MM.1S (cell line): Measurements from ENCODE around the gene DPP9.

Experiments used
- DNase-seq: peaks from one replicate; pipeline ENCODE4 v3.0.0-alpha.2; 2015
- H2AFZ ChIP-seq: fragments of 300-600 bp; sonication (generic); 2 replicates; pipeline ENCODE4 v1.6.0; 2016; ENCODE audit warnings: antibody characterized with exemption, low read length
- H3F3A ChIP-seq: fragments of 300-600 bp; sonication (generic); 2 replicates; pipeline ENCODE4 v1.6.1; 2016; ENCODE audit warnings: mild to moderate bottlenecking, antibody characterized with exemption, low read length, moderate library complexity, mixed read lengths; ENCODE audit not compliant: insufficient read depth
- H3K27ac ChIP-seq: fragments of 300-600 bp; sonication (generic); 2 replicates; pipeline ENCODE4 v1.5.1; 2016; ENCODE audit warnings: mild to moderate bottlenecking, low read length
- H3K27me3 ChIP-seq: fragments of 300-600 bp; sonication (generic); replicated peaks from 2 replicates; pipeline ENCODE4 v1.6.0; 2016; ENCODE audit warnings: low read length; ENCODE audit not compliant: insufficient read depth
- H3K36me3 ChIP-seq: fragments of 300-600 bp; sonication (generic); replicated peaks from 2 replicates; pipeline ENCODE4 v1.6.1; 2016; ENCODE audit warnings: mild to moderate bottlenecking, low read length, mixed read lengths; ENCODE audit not compliant: insufficient read depth
- H3K4me1 ChIP-seq: fragments of 300-600 bp; sonication (generic); 2 replicates; pipeline ENCODE4 v1.6.1; 2016; ENCODE audit warnings: low read length, mixed read lengths
- H3K4me2 ChIP-seq: fragments of 300-600 bp; sonication (generic); 2 replicates; pipeline ENCODE4 v1.6.0; 2016; ENCODE audit warnings: low read depth, low read length
- H3K4me3 ChIP-seq: fragments of 300-600 bp; sonication (generic); 2 replicates; pipeline ENCODE4 v1.5.1; 2016; ENCODE audit warnings: low read length, mixed read lengths
- H3K79me2 ChIP-seq: fragments of 300-600 bp; sonication (generic); 2 replicates; pipeline ENCODE4 v1.6.1; 2016; ENCODE audit warnings: mixed run types, low read length, mixed read lengths
- H3K9ac ChIP-seq: fragments of 300-600 bp; sonication (generic); 2 replicates; pipeline ENCODE4 v1.6.1; 2016; ENCODE audit warnings: low read length, mixed read lengths
- H3K9me2 ChIP-seq: fragments of 300-600 bp; sonication (generic); replicated peaks from 2 replicates; pipeline ENCODE4 v1.6.1; 2016; ENCODE audit warnings: mild to moderate bottlenecking, low read length, mixed read lengths; ENCODE audit not compliant: insufficient read depth
- H3K9me3 ChIP-seq: fragments of 300-600 bp; sonication (generic); replicated peaks from 2 replicates; pipeline ENCODE4 v1.6.1; 2016; ENCODE audit warnings: mild to moderate bottlenecking, low read length, mixed read lengths; ENCODE audit not compliant: insufficient read depth
- H4K20me1 ChIP-seq: fragments of 300-600 bp; sonication (generic); 2 replicates; pipeline ENCODE4 v1.6.1; 2016; ENCODE audit warnings: mild to moderate bottlenecking, low read length, moderate library complexity, mixed read lengths; ENCODE audit not compliant: insufficient read depth
- CTCF ChIP-seq: fragments of 300-600 bp; sonication (generic); IDR thresholded peaks from 2 replicates; pipeline ENCODE4 v1.5.1; 2016; ENCODE audit warnings: antibody characterized with exemption, low read length, mixed read lengths
- EZH2 ChIP-seq: fragments of 300-600 bp; sonication (generic); optimal IDR thresholded peaks from 2 replicates; pipeline ENCODE3; 2017; ENCODE audit warnings: low read depth, mild to moderate bottlenecking, antibody characterized with exemption, low read length, mixed read lengths
- EZH2phosphoT487 ChIP-seq: fragments of 300-600 bp; sonication (generic); IDR thresholded peaks from 2 replicates; pipeline ENCODE4 v1.6.1; 2018; ENCODE audit warnings: antibody characterized with exemption, low read length

The DPP9 gene

GRCh38 chr19:4697304-4697703 lies 26.3 kb downstream of the DPP9 start:
- DNase-seq = no peak
- H2AFZ ChIP-seq = no peak overlapping the region
- no peaks in the 10 kb centered on the region for H4K20me1 ChIP-seq
- no peak overlapping the region for H3K4me2 ChIP-seq
- H3K36me3 ChIP-seq = 0 out of 2 replicates have a peak, but pooled peaks cover 2% of the 10 kb centered on the region
- no peaks in the 10 kb centered on the region for H3K79me2 ChIP-seq
- no peaks in the 10 kb centered on the region for H3K4me1 ChIP-seq
- no peak for TF ChIP-seq CTCF
- no peak for TF ChIP-seq EZH2phosphoT487
- TF ChIP-seq EZH2 = no peak
- no peak overlapping the region for H3K27ac ChIP-seq
- H3K9me2 ChIP-seq = no peaks in the 10 kb centered on the region
- no peaks in the 10 kb centered on the region for H3K27me3 ChIP-seq
- H3K4me3 ChIP-seq = no peak overlapping the region
- H3K9me3 ChIP-seq = no peaks in the 10 kb centered on the region
- H3K9ac ChIP-seq = no peak overlapping the region
- H3F3A ChIP-seq = no peaks in the 10 kb centered on the region

GRCh38 chr19:4695224-4695731 lies 28.4 kb downstream of the DPP9 start:
- no peaks in the 10 kb centered on the region for H3K79me2 ChIP-seq
- H3K27ac ChIP-seq = no peak overlapping the region
- no peaks in the 10 kb centered on the region for H3K27me3 ChIP-seq
- no peaks in the 10 kb centered on the region for H4K20me1 ChIP-seq
- no peak overlapping the region for H2AFZ ChIP-seq
- H3F3A ChIP-seq = no peaks in the 10 kb centered on the region
- H3K4me1 ChIP-seq = no peaks in the 10 kb centered on the region
- no peak for TF ChIP-seq CTCF
- TF ChIP-seq EZH2 = no peak
- no peak for TF ChIP-seq EZH2phosphoT487
- H3K36me3 ChIP-seq = no peaks in the 10 kb centered on the region
- no peak overlapping the region for H3K4me3 ChIP-seq
- no peak for DNase-seq
- H3K9me2 ChIP-seq = no peaks in the 10 kb centered on the region
- H3K9me3 ChIP-seq = no peaks in the 10 kb centered on the region
- no peak overlapping the region for H3K4me2 ChIP-seq
- no peak overlapping the region for H3K9ac ChIP-seq

GRCh38 chr19:4694211-4694987 lies 29.2 kb downstream of the DPP9 start:
- H3K27ac ChIP-seq = no peak overlapping the region
- H3K9ac ChIP-seq = no peak overlapping the region

More at GRCh38 chr19:4694211-4694987, 29.2 kb downstream of the DPP9 start:
- H4K20me1 ChIP-seq = no peaks in the 10 kb centered on the region
- no peak overlapping the region for H3K4me2 ChIP-seq
- no peaks in the 10 kb centered on the region for H3F3A ChIP-seq
- H2AFZ ChIP-seq = no peak overlapping the region
- no peak overlapping the region for H3K4me3 ChIP-seq
- H3K27me3 ChIP-seq = no peaks in the 10 kb centered on the region
- no peaks in the 10 kb centered on the region for H3K79me2 ChIP-seq
- DNase-seq = no peak
- no peaks in the 10 kb centered on the region for H3K9me3 ChIP-seq
- H3K4me1 ChIP-seq = no peaks in the 10 kb centered on the region
- H3K9me2 ChIP-seq = no peaks in the 10 kb centered on the region
- TF ChIP-seq EZH2phosphoT487 (no peak), CTCF (no peak), EZH2 (no peak)
- no peaks in the 10 kb centered on the region for H3K36me3 ChIP-seq
